Adrenal gland (tissue), 12 donors: ENCODE results near the gene FYB1. TPM values are rescaled to one million over a fixed set of nuclear protein-coding genes. Genes with fewer than 3 reads are reported as not detected.
"Not testable (repeated sequence)": the region's sequence is repeated elsewhere in the genome, so short reads cannot be mapped to it uniquely, and the experiment has no call there.

ENCODE experiments used
- DNase-seq, 7 donors: peaks; one replicate each; pipeline ENCODE4 v3.0.0-alpha.2; 2019 to 2020
- H3K27ac ChIP-seq, 5 donors: fragments of 200-600 bp; sonication (generic) in 4 of 5; 1 replicate in 3 of 5; 2 replicates in 2 of 5; pipeline versions ENCODE4 v1.5.1 to v1.8.0; 2016 to 2020; ENCODE audit warnings: mild to moderate bottlenecking in 1 of 5
- H3K27me3 ChIP-seq: fragments of 200-600 bp; 2 replicates; pipeline ENCODE4 v1.8.0; 2021
- H3K36me3 ChIP-seq, 2 donors: fragments of 200-600 bp; replicated peaks in 1 of 2; 1 replicate in 1 of 2; 2 replicates in 1 of 2; pipeline versions ENCODE4 v1.5.1 to v1.8.0; 2018 to 2022
- H3K4me1 ChIP-seq, 2 donors: fragments of 200-600 bp; replicated peaks in 1 of 2; 1 replicate in 1 of 2; 2 replicates in 1 of 2; pipeline versions ENCODE4 v1.5.1 to v1.8.0; 2018 to 2021
- H3K4me3 ChIP-seq, 4 donors: fragments of 200-600 bp; sonication (generic) in 3 of 4; one replicate each; pipeline ENCODE4 v1.5.1; 2016 to 2018
- H3K9me3 ChIP-seq, 3 donors: fragments of 200-600 bp; sonication (generic) in 1 of 3; replicated peaks in 1 of 3; 1 replicate in 2 of 3; 2 replicates in 1 of 3; pipeline versions ENCODE4 v1.5.1 to v1.8.0; 2016 to 2021
- CTCF ChIP-seq, 6 experiments: fragments of 450-650 bp in 4 of 6; fragments of 200-600 bp in 2 of 6; sonication (generic) in 1 of 6; IDR thresholded peaks; 1 replicate in 5 of 6; 2 replicates in 1 of 6; pipeline versions ENCODE4 v1.5.1 to v1.8.0; 2016 to 2021; ENCODE audit warnings: antibody characterized with exemption in 6 of 6, mild to moderate bottlenecking in 2 of 6, moderate library complexity in 1 of 6
- POLR2A ChIP-seq, 2 donors: fragments of 450-650 bp; IDR thresholded peaks; one replicate each; pipeline ENCODE4 v1.6.1; 2017; ENCODE audit warnings: antibody characterized with exemption in 2 of 2, mild to moderate bottlenecking in 2 of 2, moderate library complexity in 1 of 2
- WGBS, 4 donors: extraction: QIAGEN DNeasy Blood & Tissue Kit in 2 of 4; methylation state at CpG; one replicate each; pipeline versions ENCODE4 v1.1.5 to v1.1.7; 2013 to 2017; 5-methylcytosine and 5-hydroxymethylcytosine counted together
- intact Hi-C, 2 donors: fragments of 100-400 bp; cut with DNase I; formaldehyde crosslinking; loops; one replicate each; pipeline versions ENCODE4 v1.14.1 to v1.15.0; 2022 to 2023
- polyA plus RNA-seq, 3 donors: library from polyadenylated mRNA; stranded (reverse); fragments of 200-250 nt in 2 of 3; fragments of 350-450 nt in 1 of 3; fragmentation: Illumina TruSeq in 1 of 3; extraction: RNeasy Lipid Tissue Mini Kit (QIAGEN cat#74804) in 1 of 3; gene quantifications; one replicate each; pipeline ENCODE4 v1.2.3, GENCODE V29; 2013 to 2014
- total RNA-seq, 9 donors: library from RNA; depleted of rRNA in 4 of 9; stranded (reverse); fragments of >200 nt in 4 of 9; fragments of 120-200 nt in 1 of 9; fragmentation: NEBNext Ultra II Directional in 1 of 9; extraction: Animal tissue kit (Norgen Biotek cat#: 25700) in 1 of 9; gene quantifications; one replicate each; pipeline versions ENCODE4 v1.1.0 to v1.2.4, GENCODE V29; 2013 to 2023
- donor health status: healthy with polysubstance abuse.
- donor health status: Bipolar disorder and iron deficiency.
- donor health status: DM: yes; HTN: yes; CAD: no.
- donor health status: DM: no; HTN: no; CAD: no.
- donor health status: DM: no; HTN: no; CAD: no.
- donor health status: DM: yes; HTN: yes; CAD: no.

Gene FYB1
- total and polyA plus RNA-seq, 12 donors, result 1.6 to 29.8 (median 13.6) TPM

DNA sequence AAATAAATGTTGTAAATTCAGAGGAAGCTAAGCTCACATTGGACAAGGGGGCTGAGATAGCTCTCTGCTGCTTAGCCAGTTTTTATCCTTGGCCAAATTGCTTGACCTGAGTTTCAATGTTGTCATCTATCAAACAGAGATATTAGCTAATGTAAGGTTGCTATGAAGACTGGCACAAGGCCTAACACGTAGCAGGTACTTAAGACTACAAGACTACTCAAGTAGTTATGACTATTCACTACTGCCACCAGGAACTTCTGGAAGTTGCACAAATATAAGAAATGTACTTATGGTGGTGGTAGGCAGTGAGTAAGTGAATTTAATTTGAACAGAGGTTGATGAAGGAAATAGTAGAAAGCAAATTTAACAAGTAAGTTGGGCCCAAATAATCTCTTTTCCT is 17.4 kb upstream of the FYB1 start:
- TF ChIP-seq CTCF (IDR thresholded peaks at IDR 0.05) (no peak), POLR2A (IDR thresholded peaks at IDR 0.05) (no peak)
- Histone ChIP-seq H3K4me3 (no peak overlapping the region), H3K36me3 (no peaks in the 10 kb centered on the region), H3K27me3 (no peaks in the 10 kb centered on the region), H3K27ac (no peak overlapping the region), H3K9me3 (no peaks in the 10 kb centered on the region), H3K4me1 (no peaks in the 10 kb centered on the region)
- no peak for DNase-seq
- intact Hi-C loops, result no loop called here
- WGBS, 4 donors, result 75 to 95% (median 87%) methylated on average over 1 of the region's 1 CpG

DNA sequence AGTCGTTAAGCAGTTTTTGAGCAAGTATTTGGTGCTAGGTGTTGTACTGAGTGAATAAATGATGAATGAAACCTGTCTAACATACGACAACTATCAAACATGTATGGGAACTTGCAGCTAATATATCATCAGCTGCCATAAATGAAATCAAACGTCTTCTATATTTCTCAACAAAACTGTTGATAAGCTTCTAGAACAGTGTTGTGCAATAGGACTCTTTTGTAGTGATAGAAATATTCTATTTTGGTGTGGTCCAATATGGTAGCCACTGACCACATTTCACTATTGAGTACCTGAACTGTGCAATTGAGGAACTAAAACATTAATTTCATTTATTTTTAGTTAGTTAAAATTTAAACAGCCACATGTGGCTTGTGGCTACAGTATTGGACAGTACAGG is 16.3 kb upstream of the FYB1 start:
- 56 to 70% (median 65%) methylated on average over 3 of the region's 3 CpGs for WGBS, 4 donors

GRCh38 chr5:39234494-39234893 is 15.1 kb upstream of the FYB1 start:
- H3K4me1 ChIP-seq, intact Hi-C loops, H3K27ac ChIP-seq, H3K36me3 ChIP-seq, DNase-seq, H3K4me3 ChIP-seq, H3K27me3 ChIP-seq, H3K9me3 ChIP-seq: not testable (repeated sequence)
- WGBS, 4 donors, result 68 to 91% (median 83%) methylated on average over 1 of the region's 1 CpG

More for the DNA sequence above, 16.3 kb upstream of the FYB1 start:
- no peak for DNase-seq
- no peak overlapping the region for H3K4me3 ChIP-seq
- H3K4me1 ChIP-seq, result no peaks in the 10 kb centered on the region
- TF ChIP-seq CTCF (IDR thresholded peaks at IDR 0.05) (no peak), POLR2A (IDR thresholded peaks at IDR 0.05) (no peak)
- H3K27me3 ChIP-seq, result no peaks in the 10 kb centered on the region
- intact Hi-C loops, result no loop called here
- no peaks in the 10 kb centered on the region for H3K36me3 ChIP-seq
- H3K27ac ChIP-seq, result no peak overlapping the region
- H3K9me3 ChIP-seq, result no peaks in the 10 kb centered on the region

DNA sequence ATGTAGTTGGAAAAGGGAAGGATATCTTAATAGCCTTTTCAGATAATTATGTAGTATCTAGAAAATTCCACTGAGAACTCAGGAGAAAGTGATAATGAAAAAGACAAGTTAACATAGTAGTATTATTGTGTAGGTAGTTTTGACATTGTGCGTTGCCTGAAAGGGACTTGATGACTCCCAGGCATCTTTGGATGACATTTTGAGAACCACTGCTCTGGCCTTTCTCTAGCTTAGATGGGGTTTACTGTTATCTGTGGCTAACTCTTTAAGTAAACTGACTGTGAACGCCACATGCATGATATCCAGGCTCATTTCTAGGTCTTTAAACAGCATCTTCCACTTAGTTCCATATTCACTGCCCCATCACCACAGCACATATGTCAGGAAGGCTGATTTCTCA is 14.4 kb upstream of the FYB1 start:
- Histone ChIP-seq H3K27me3 (no peaks in the 10 kb centered on the region), H3K27ac (no peak overlapping the region), H3K9me3 (no peaks in the 10 kb centered on the region), H3K36me3 (no peaks in the 10 kb centered on the region), H3K4me3 (no peak overlapping the region), H3K4me1 (no peaks in the 10 kb centered on the region)
- intact Hi-C loops, result no loop called here
- TF ChIP-seq POLR2A (IDR thresholded peaks at IDR 0.05), result no peak
- WGBS, 4 donors, result 71 to 80% (median 75%) methylated on average over 2 of the region's 2 CpGs
- DNase-seq, result no peak

DNA sequence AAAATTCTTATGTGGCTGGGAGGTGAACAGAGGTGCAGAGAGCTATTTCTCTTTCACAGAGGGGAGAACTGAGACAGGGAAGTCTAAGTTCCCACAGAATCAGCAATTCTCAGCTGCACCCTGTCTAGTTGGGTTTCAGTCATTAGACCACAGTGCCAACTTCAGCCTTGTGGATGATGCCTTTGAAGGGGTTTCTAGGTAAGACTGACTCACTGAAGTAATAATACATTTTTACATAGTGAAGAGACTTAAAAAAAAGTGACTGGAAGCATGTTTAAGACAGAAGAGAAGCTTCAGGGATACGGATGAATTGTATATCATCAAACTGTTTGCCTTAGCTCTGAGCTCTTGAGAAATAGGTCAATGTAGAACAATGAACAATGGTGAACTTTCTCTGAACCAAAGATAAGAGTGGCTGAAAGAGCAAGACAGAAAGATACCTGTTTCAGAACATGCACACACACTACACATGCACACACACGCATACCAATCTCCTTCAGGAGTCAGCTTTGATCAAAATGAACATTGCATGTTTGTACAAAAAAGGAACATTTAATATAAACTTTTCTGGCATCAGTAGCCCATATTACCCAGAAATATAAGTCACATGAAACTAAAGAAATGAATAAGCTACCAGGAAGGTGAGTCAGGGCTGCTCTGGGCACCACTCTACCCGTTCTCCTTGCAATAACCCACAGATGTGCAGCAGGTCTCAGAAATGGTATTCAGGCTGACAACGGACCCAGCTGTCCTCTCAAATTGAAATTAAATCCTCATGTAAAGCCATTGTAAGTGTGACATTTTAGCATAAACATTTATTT is 12.6 kb upstream of the FYB1 start:
- DNase-seq, result no peak
- Histone ChIP-seq H3K9me3 (no peaks in the 10 kb centered on the region), H3K27me3 (no peaks in the 10 kb centered on the region), H3K27ac (no peak overlapping the region), H3K36me3 (no peaks in the 10 kb centered on the region), H3K4me3 (no peak overlapping the region), H3K4me1 (no peaks in the 10 kb centered on the region)
- no peak for TF ChIP-seq CTCF (IDR thresholded peaks at IDR 0.05)
- TF ChIP-seq POLR2A (IDR thresholded peaks at IDR 0.05), result no peak
- intact Hi-C loops, result no loop called here
- 73 to 83% (median 76%) methylated on average over 4 of the region's 4 CpGs for WGBS, 4 donors
